K562 (cell line): Measurements from ENCODE around the gene G6PD. TPM values are rescaled to one million over a fixed set of nuclear protein-coding genes. Genes with fewer than 3 reads are reported as not detected.
A peak's percentile ranks its signal among the peaks of the same experiment; 100 is the strongest.

Experiments
- BRD4 ChIP-seq: fragments of 200-600 bp; sonication (generic); IDR thresholded peaks from 2 replicates; pipeline ENCODE4 v1.6.1; 2017; ENCODE audit warnings: inconsistent platforms
- CEBPB ChIP-seq: fragments of 450-650 bp; IDR thresholded peaks from 2 replicates; pipeline ENCODE4 v1.6.1; 2016; ENCODE audit warnings: missing genetic modification characterization, missing compliant biosample characterization
- DDX20 ChIP-seq: fragments of 450-650 bp; IDR thresholded peaks from 2 replicates; pipeline ENCODE4 v1.6.1; 2016; ENCODE audit warnings: missing genetic modification characterization, low read depth, mild to moderate bottlenecking, missing compliant biosample characterization, moderate library complexity
- ETV5 ChIP-seq: sonication (generic); formaldehyde crosslinking; IDR thresholded peaks from 2 replicates; pipeline ENCODE4 v1.4.0; 2020; ENCODE audit warnings: low read depth, mild to moderate bottlenecking, missing genetic modification reagents
- FOXK1 ChIP-seq: sonication (generic); formaldehyde crosslinking; IDR thresholded peaks from 2 replicates; pipeline ENCODE4 v1.8.0; 2022; ENCODE audit warnings: missing genetic modification reagents, mild to moderate bottlenecking, borderline replicate concordance
- HMGN3 ChIP-seq: IDR thresholded peaks from 2 replicates; pipeline ENCODE4 v1.6.1; 2011; ENCODE audit warnings: borderline replicate concordance, low read depth, mild to moderate bottlenecking, mixed read lengths, low read length; ENCODE audit not compliant: insufficient read length; ENCODE audit errors: extremely low read depth
- KLF10 ChIP-seq: fragments of 250-450 bp; sonication (Bioruptor Pico); IDR thresholded peaks from 2 replicates; pipeline ENCODE4 v1.6.1; 2021; ENCODE audit warnings: matching md5 sums
- LCOR ChIP-seq: sonication (generic); formaldehyde crosslinking; IDR thresholded peaks from 2 replicates; pipeline ENCODE4 v1.8.0; 2022; ENCODE audit warnings: mild to moderate bottlenecking, missing genetic modification reagents
- MEIS2 ChIP-seq: fragments of 450-650 bp; IDR thresholded peaks from 2 replicates; pipeline ENCODE4 v1.6.1; 2014; ENCODE audit warnings: mild to moderate bottlenecking; ENCODE audit not compliant: partially characterized antibody
- POLR2G ChIP-seq: fragments of 200-400 bp; formaldehyde crosslinking; IDR thresholded peaks from 2 replicates; pipeline ENCODE4 v1.6.1; 2017; ENCODE audit warnings: low read depth, mild to moderate bottlenecking, antibody characterized with exemption, low read length, moderate library complexity
- SMAD2 ChIP-seq: fragments of 150-350 bp; IDR thresholded peaks from 2 replicates; pipeline ENCODE4 v1.6.1; 2014; ENCODE audit warnings: low read depth, mild to moderate bottlenecking, low read length
- ZNF668 ChIP-seq: fragments of 250-450 bp; sonication (Bioruptor Pico); IDR thresholded peaks from 2 replicates; pipeline ENCODE4 v1.8.0; 2022; ENCODE audit warnings: mild to moderate bottlenecking, inconsistent platforms
- ZNF780A ChIP-seq: fragments of 250-450 bp; sonication (Bioruptor Pico); IDR thresholded peaks from 2 replicates; pipeline ENCODE4 v1.5.0; 2021; ENCODE audit warnings: mild to moderate bottlenecking
- polyA plus RNA-seq, 8 experiments: library from polyadenylated mRNA; depleted of rRNA in 4 of 8; stranded (reverse) in 5 of 8; unstranded in 3 of 8; fragments of >200 nt; fragmentation: Nextera tagmentation in 2 of 8; fragmentation: Illumina TruSeq in 1 of 8; extraction: Ambion mirVana in 2 of 8; extraction: Trizol in 1 of 8; gene quantifications; 2 replicates each; pipeline versions ENCODE4 v1.2.1 to v1.2.3, GENCODE V29; 2011 to 2014; ENCODE audit warnings: inconsistent platforms in 1 of 8, missing spikeins in 1 of 8
- total RNA-seq, 7 experiments: library from RNA; depleted of rRNA in 6 of 7; stranded (reverse); fragments of >200 nt in 6 of 7; fragmentation: Illumina TruSeq in 2 of 7; extraction: Trizol in 2 of 7; gene quantifications; 2 replicates each; pipeline versions ENCODE4 v1.2.1 to v1.2.3, GENCODE V29; 2011 to 2021; ENCODE audit warnings: low replicate concordance in 1 of 7
- TF ChIP-seq, protein P1 (sequence below): sonication (generic); formaldehyde crosslinking; IDR thresholded peaks from 2 replicates; pipeline ENCODE4 v1.9.0; 2022; ENCODE audit warnings: mild to moderate bottlenecking, missing genetic modification reagents
- TF ChIP-seq, protein P2 (sequence below): fragments of 250-450 bp; sonication (Bioruptor Pico); IDR thresholded peaks from 2 replicates; pipeline ENCODE4 v1.4.0; 2020; ENCODE audit warnings: mild to moderate bottlenecking, moderate library complexity
- TF ChIP-seq, protein P3 (sequence below): fragments of 250-450 bp; sonication (Bioruptor Pico); IDR thresholded peaks from 2 replicates; pipeline ENCODE4 v1.5.0; 2021
- TF ChIP-seq, protein P4 (sequence below): fragments of 250-450 bp; sonication (Bioruptor Pico); IDR thresholded peaks from 2 replicates; pipeline ENCODE4 v1.9.0; 2021; ENCODE audit warnings: mild to moderate bottlenecking, inconsistent platforms
- TF ChIP-seq, protein P5 (sequence below): sonication (generic); formaldehyde crosslinking; IDR thresholded peaks from 2 replicates; pipeline ENCODE4 v1.9.0; 2022; ENCODE audit warnings: mild to moderate bottlenecking, missing genetic modification reagents
- TF ChIP-seq, protein P6 (sequence below): sonication (generic); IDR thresholded peaks from 2 replicates; pipeline ENCODE4 v1.6.1; 2016
- TF ChIP-seq, protein P7 (sequence below): fragments of 450-650 bp; formaldehyde crosslinking; IDR thresholded peaks from 2 replicates; pipeline ENCODE4 v1.4.0; 2020; ENCODE audit warnings: mild to moderate bottlenecking, moderate library complexity

G6PD gene
- total and polyA plus RNA-seq, 9 of the 15 experiments (the other 6 are each of a cell fraction or from before 2014, with no cell fraction given) = 2.9 to 222 (median 66.4) TPM

DNA sequence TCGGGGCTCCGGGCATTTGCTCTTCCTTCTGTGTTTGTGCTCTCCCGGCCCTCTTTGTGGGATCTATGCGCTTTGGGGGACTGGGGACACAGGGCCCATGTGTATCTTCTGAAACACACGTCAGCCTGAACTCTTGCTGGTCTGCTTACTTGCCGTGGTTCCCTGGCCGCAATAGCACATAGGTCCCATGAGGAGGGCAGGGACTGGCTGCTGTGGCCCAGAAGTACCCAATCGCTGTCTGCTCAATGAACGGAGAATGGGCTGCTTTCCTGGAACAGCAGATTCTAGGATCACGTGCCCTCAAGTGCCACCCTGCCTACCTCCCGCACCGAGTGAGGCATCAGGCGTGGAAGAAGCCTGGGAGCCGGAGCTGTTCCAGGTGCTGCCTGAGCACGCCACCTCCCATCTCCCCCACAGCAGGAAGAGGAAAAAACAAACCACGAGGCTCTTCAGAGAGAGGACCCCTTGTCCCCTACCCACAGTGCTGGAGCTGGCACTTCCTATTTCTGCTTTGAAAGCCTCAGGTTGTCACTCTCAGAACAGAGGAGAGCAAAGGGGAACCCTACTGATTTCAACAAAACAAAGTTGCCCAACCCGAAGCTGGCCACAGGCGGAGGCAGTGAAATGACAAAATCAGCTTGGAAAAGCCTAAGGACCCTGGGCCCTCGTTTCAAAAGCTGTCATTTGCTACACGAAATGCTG is 3.8 kb downstream of the G6PD start (continued):
- TF ChIP-seq DDX20 (tag) (no peak), FOXK1 (CRISPR knock-in tag) (no peak), MEIS2 (no peak), KLF10 (CRISPR knock-in tag) (no peak), HMGN3 (no peak), POLR2G (no peak; the same call in 1 of the 2 replicates), SMAD2 (no peak), LCOR (CRISPR knock-in tag) (no peak), CEBPB (tag) (peak; percentile 62; the same call in 1 of the 2 replicates), BRD4 (0 out of 2 replicates have a peak, but pooled peaks have one; percentile 5), ETV5 (CRISPR knock-in tag) (0 out of 2 replicates have a peak, but pooled peaks have one; percentile 41), ZNF668 (no peak), ZNF780A (CRISPR knock-in tag) (no peak)
- TF ChIP-seq, protein P1, sequence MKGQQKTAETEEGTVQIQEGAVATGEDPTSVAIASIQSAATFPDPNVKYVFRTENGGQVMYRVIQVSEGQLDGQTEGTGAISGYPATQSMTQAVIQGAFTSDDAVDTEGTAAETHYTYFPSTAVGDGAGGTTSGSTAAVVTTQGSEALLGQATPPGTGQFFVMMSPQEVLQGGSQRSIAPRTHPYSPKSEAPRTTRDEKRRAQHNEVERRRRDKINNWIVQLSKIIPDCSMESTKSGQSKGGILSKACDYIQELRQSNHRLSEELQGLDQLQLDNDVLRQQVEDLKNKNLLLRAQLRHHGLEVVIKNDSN (CRISPR knock-in tag) = peak; percentile 48; the same call in 1 of the 2 replicates
- TF ChIP-seq, protein P2, sequence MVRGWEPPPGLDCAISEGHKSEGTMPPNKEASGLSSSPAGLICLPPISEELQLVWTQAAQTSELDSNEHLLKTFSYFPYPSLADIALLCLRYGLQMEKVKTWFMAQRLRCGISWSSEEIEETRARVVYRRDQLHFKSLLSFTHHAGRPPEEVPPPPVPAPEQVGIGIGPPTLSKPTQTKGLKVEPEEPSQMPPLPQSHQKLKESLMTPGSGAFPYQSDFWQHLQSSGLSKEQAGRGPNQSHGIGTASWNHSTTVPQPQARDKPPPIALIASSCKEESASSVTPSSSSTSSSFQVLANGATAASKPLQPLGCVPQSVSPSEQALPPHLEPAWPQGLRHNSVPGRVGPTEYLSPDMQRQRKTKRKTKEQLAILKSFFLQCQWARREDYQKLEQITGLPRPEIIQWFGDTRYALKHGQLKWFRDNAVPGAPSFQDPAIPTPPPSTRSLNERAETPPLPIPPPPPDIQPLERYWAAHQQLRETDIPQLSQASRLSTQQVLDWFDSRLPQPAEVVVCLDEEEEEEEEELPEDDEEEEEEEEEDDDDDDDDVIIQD (CRISPR knock-in tag) = no peak
- TF ChIP-seq, protein P3, sequence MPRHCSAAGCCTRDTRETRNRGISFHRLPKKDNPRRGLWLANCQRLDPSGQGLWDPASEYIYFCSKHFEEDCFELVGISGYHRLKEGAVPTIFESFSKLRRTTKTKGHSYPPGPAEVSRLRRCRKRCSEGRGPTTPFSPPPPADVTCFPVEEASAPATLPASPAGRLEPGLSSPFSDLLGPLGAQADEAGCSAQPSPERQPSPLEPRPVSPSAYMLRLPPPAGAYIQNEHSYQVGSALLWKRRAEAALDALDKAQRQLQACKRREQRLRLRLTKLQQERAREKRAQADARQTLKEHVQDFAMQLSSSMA = no peak
- TF ChIP-seq, protein P4, sequence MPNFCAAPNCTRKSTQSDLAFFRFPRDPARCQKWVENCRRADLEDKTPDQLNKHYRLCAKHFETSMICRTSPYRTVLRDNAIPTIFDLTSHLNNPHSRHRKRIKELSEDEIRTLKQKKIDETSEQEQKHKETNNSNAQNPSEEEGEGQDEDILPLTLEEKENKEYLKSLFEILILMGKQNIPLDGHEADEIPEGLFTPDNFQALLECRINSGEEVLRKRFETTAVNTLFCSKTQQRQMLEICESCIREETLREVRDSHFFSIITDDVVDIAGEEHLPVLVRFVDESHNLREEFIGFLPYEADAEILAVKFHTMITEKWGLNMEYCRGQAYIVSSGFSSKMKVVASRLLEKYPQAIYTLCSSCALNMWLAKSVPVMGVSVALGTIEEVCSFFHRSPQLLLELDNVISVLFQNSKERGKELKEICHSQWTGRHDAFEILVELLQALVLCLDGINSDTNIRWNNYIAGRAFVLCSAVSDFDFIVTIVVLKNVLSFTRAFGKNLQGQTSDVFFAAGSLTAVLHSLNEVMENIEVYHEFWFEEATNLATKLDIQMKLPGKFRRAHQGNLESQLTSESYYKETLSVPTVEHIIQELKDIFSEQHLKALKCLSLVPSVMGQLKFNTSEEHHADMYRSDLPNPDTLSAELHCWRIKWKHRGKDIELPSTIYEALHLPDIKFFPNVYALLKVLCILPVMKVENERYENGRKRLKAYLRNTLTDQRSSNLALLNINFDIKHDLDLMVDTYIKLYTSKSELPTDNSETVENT (CRISPR knock-in tag) = no peak
- TF ChIP-seq, protein P5, sequence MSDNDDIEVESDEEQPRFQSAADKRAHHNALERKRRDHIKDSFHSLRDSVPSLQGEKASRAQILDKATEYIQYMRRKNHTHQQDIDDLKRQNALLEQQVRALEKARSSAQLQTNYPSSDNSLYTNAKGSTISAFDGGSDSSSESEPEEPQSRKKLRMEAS (CRISPR knock-in tag) = 0 out of 2 replicates have a peak, but pooled peaks have one; percentile 11
- TF ChIP-seq, protein P6, sequence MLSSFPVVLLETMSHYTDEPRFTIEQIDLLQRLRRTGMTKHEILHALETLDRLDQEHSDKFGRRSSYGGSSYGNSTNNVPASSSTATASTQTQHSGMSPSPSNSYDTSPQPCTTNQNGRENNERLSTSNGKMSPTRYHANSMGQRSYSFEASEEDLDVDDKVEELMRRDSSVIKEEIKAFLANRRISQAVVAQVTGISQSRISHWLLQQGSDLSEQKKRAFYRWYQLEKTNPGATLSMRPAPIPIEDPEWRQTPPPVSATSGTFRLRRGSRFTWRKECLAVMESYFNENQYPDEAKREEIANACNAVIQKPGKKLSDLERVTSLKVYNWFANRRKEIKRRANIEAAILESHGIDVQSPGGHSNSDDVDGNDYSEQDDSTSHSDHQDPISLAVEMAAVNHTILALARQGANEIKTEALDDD = no peak
- TF ChIP-seq, protein P7, sequence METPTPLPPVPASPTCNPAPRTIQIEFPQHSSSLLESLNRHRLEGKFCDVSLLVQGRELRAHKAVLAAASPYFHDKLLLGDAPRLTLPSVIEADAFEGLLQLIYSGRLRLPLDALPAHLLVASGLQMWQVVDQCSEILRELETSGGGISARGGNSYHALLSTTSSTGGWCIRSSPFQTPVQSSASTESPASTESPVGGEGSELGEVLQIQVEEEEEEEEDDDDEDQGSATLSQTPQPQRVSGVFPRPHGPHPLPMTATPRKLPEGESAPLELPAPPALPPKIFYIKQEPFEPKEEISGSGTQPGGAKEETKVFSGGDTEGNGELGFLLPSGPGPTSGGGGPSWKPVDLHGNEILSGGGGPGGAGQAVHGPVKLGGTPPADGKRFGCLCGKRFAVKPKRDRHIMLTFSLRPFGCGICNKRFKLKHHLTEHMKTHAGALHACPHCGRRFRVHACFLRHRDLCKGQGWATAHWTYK (CRISPR knock-in tag) = no peak
